K562 (cell line): Measurements from ENCODE around the gene RSPH6A. TPM values are rescaled to one million over a fixed set of nuclear protein-coding genes. Genes with fewer than 3 reads are reported as not detected.
A peak's percentile ranks its signal among the peaks of the same experiment; 100 is the strongest.

Experiments
- BRD9 ChIP-seq: fragments of 450-650 bp; IDR thresholded peaks from 2 replicates; pipeline ENCODE4 v1.6.1; 2018; ENCODE audit warnings: low read depth; ENCODE audit not compliant: partially characterized antibody
- CBFA2T2 ChIP-seq: fragments of 450-650 bp; conservative IDR thresholded peaks from 2 replicates; pipeline ENCODE4 v1.6.1; 2017; ENCODE audit warnings: mild to moderate bottlenecking
- CBX8 ChIP-seq: fragments of 200-600 bp; sonication (generic); IDR thresholded peaks from 2 replicates; pipeline ENCODE4 v1.6.1; 2012; ENCODE audit warnings: borderline replicate concordance, mixed run types, low read depth, mild to moderate bottlenecking, moderate library complexity, mixed read lengths, low read length, control low read depth, inconsistent platforms; ENCODE audit not compliant: poor library complexity, severe bottlenecking; ENCODE audit errors: extremely low read depth
- DDX20 ChIP-seq: fragments of 450-650 bp; IDR thresholded peaks from 2 replicates; pipeline ENCODE4 v1.6.1; 2016; ENCODE audit warnings: missing genetic modification characterization, low read depth, mild to moderate bottlenecking, missing compliant biosample characterization, moderate library complexity
- FOXP1 ChIP-seq: sonication (generic); formaldehyde crosslinking; IDR thresholded peaks from 2 replicates; pipeline ENCODE4 v1.8.0; 2022; ENCODE audit warnings: mild to moderate bottlenecking, missing genetic modification reagents
- HDAC1 ChIP-seq, 2 experiments: fragments of 450-650 bp; IDR thresholded peaks; 2 replicates each; pipeline ENCODE4 v1.6.1; 2016 to 2017; ENCODE audit warnings: inconsistent platforms in 1 of 2, mild to moderate bottlenecking in 1 of 2, moderate library complexity in 1 of 2
- HDAC2 ChIP-seq: fragments of 450-650 bp; IDR thresholded peaks from 2 replicates; pipeline ENCODE4 v1.6.1; 2016; ENCODE audit warnings: mild to moderate bottlenecking
- HNRNPL ChIP-seq: fragments of 200-400 bp; formaldehyde crosslinking; IDR thresholded peaks from 2 replicates; pipeline ENCODE4 v1.6.1; 2017; ENCODE audit warnings: low read depth, mild to moderate bottlenecking, low read length
- HOXB6 ChIP-seq: fragments of 250-450 bp; sonication (Bioruptor Pico); IDR thresholded peaks from 2 replicates; pipeline ENCODE4 v1.5.1; 2022; ENCODE audit warnings: mild to moderate bottlenecking, borderline replicate concordance
- HSF4 ChIP-seq: fragments of 250-450 bp; sonication (Bioruptor Pico); IDR thresholded peaks from 2 replicates; pipeline ENCODE4 v2.1.2; 2022; ENCODE audit warnings: mild to moderate bottlenecking, moderate library complexity, borderline replicate concordance
- NFIC ChIP-seq: fragments of 450-650 bp; IDR thresholded peaks from 2 replicates; pipeline ENCODE4 v1.6.1; 2017; ENCODE audit warnings: mild to moderate bottlenecking, inconsistent platforms
- RUNX1 ChIP-seq: sonication (generic); IDR thresholded peaks from 2 replicates; pipeline ENCODE4 v1.6.1; 2016; ENCODE audit warnings: antibody characterized with exemption, low read depth
- SETDB1 ChIP-seq: IDR thresholded peaks from one replicate; pipeline ENCODE4 v1.6.1; 2012; ENCODE audit warnings: low read length, control low read depth, inconsistent platforms
- SMAD4 ChIP-seq: fragments of 250-450 bp; sonication (Bioruptor Pico); conservative IDR thresholded peaks from 2 replicates; pipeline ENCODE4 v1.8.0; 2021; ENCODE audit warnings: inconsistent platforms, mild to moderate bottlenecking, moderate library complexity
- SOX6 ChIP-seq: fragments of 450-650 bp; IDR thresholded peaks from 2 replicates; pipeline ENCODE4 v1.6.1; 2014; ENCODE audit warnings: mild to moderate bottlenecking
- TBL1XR1 ChIP-seq, 2 experiments: IDR thresholded peaks; 2 replicates each; pipeline ENCODE4 v1.6.1; 2012; ENCODE audit warnings: improper control_type of control experiment in 2 of 2, low read length in 2 of 2, mild to moderate bottlenecking in 1 of 2
- XRCC4 ChIP-seq: IDR thresholded peaks from one replicate; pipeline ENCODE4 v1.6.1; 2011; ENCODE audit not compliant: insufficient read depth, insufficient read length; ENCODE audit errors: extremely low read depth
- ZNF146 ChIP-seq: IDR thresholded peaks from one replicate; pipeline ENCODE4 v1.6.1; 2018; ENCODE audit warnings: missing compliant biosample characterization; ENCODE audit not compliant: unreplicated experiment
- ZNF586 ChIP-seq: fragments of 450-650 bp; formaldehyde crosslinking; conservative IDR thresholded peaks from 2 replicates; pipeline ENCODE4 v1.4.0; 2020; ENCODE audit warnings: mild to moderate bottlenecking, moderate library complexity
- ZNF699 ChIP-seq: fragments of 250-450 bp; sonication (Bioruptor Pico); IDR thresholded peaks from 2 replicates; pipeline ENCODE4 v1.8.0; 2021; ENCODE audit warnings: mild to moderate bottlenecking, moderate library complexity; ENCODE audit not compliant: insufficient replicate concordance
- polyA plus RNA-seq, 8 experiments: library from polyadenylated mRNA; depleted of rRNA in 4 of 8; stranded (reverse) in 5 of 8; unstranded in 3 of 8; fragments of >200 nt; fragmentation: Nextera tagmentation in 2 of 8; fragmentation: Illumina TruSeq in 1 of 8; extraction: Ambion mirVana in 2 of 8; extraction: Trizol in 1 of 8; gene quantifications; 2 replicates each; pipeline versions ENCODE4 v1.2.1 to v1.2.3, GENCODE V29; 2011 to 2014; ENCODE audit warnings: inconsistent platforms in 1 of 8, missing spikeins in 1 of 8
- total RNA-seq, 7 experiments: library from RNA; depleted of rRNA in 6 of 7; stranded (reverse); fragments of >200 nt in 6 of 7; fragmentation: Illumina TruSeq in 2 of 7; extraction: Trizol in 2 of 7; gene quantifications; 2 replicates each; pipeline versions ENCODE4 v1.2.1 to v1.2.3, GENCODE V29; 2011 to 2021; ENCODE audit warnings: low replicate concordance in 1 of 7
- TF ChIP-seq, protein P1 (sequence below), 2 experiments: fragments of 450-650 bp; IDR thresholded peaks; 2 replicates each; pipeline ENCODE4 v1.6.1; 2018; ENCODE audit warnings: mild to moderate bottlenecking in 2 of 2, low read depth in 1 of 2; ENCODE audit not compliant: partially characterized antibody in 2 of 2
- TF ChIP-seq, protein P2 (sequence below): sonication (generic); formaldehyde crosslinking; IDR thresholded peaks from 2 replicates; pipeline ENCODE4 v1.8.0; 2022; ENCODE audit warnings: mild to moderate bottlenecking, missing genetic modification reagents
- TF ChIP-seq, protein P3 (sequence below): sonication (generic); formaldehyde crosslinking; IDR thresholded peaks from 2 replicates; pipeline ENCODE4 v1.8.0; 2023; ENCODE audit warnings: mild to moderate bottlenecking, missing genetic modification reagents

The RSPH6A gene
- total and polyA plus RNA-seq, 9 of the 15 experiments (the other 6 are each of a cell fraction or from before 2014, with no cell fraction given) = 0.03 to 0.15 (median 0.07) TPM; not detected in 5

GRCh38 chr19:45862564-45863334, 47.6 kb upstream of the RSPH6A start, which contains the start of gene SYMPK (continued):
- TF ChIP-seq, protein P1, sequence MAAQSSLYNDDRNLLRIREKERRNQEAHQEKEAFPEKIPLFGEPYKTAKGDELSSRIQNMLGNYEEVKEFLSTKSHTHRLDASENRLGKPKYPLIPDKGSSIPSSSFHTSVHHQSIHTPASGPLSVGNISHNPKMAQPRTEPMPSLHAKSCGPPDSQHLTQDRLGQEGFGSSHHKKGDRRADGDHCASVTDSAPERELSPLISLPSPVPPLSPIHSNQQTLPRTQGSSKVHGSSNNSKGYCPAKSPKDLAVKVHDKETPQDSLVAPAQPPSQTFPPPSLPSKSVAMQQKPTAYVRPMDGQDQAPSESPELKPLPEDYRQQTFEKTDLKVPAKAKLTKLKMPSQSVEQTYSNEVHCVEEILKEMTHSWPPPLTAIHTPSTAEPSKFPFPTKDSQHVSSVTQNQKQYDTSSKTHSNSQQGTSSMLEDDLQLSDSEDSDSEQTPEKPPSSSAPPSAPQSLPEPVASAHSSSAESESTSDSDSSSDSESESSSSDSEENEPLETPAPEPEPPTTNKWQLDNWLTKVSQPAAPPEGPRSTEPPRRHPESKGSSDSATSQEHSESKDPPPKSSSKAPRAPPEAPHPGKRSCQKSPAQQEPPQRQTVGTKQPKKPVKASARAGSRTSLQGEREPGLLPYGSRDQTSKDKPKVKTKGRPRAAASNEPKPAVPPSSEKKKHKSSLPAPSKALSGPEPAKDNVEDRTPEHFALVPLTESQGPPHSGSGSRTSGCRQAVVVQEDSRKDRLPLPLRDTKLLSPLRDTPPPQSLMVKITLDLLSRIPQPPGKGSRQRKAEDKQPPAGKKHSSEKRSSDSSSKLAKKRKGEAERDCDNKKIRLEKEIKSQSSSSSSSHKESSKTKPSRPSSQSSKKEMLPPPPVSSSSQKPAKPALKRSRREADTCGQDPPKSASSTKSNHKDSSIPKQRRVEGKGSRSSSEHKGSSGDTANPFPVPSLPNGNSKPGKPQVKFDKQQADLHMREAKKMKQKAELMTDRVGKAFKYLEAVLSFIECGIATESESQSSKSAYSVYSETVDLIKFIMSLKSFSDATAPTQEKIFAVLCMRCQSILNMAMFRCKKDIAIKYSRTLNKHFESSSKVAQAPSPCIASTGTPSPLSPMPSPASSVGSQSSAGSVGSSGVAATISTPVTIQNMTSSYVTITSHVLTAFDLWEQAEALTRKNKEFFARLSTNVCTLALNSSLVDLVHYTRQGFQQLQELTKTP (IDR thresholded peaks at IDR 0.05; ENCODE audit: low read depth in 1 of 2, partially characterized antibody in 2 of 2) = peak; percentile 69 to 97
- TF ChIP-seq TBL1XR1 (IDR thresholded peaks at IDR 0.05; ENCODE audit: low read length in 2 of 2) (no peak), DDX20 (tag) (no peak), HDAC2 (peak; percentile 37; the same call in 1 of the 2 replicates), BRD9 (no peak), SMAD4 (no peak; the same call in 1 of the 2 replicates), NFIC (0 out of 2 replicates have a peak, but pooled peaks have one; percentile 24), SOX6 (0 out of 2 replicates have a peak, but pooled peaks have one; percentile 37), HOXB6 (CRISPR knock-in tag) (no peak), RUNX1 (peak; percentile 39; the same call in 1 of the 2 replicates), XRCC4 (no peak), ZNF699 (CRISPR knock-in tag) (no peak), CBX8 (no peak), FOXP1 (CRISPR knock-in tag) (0 out of 2 replicates have a peak, but pooled peaks have one; percentile 52), HSF4 (CRISPR knock-in tag) (no peak), HDAC1 (IDR thresholded peaks at IDR 0.05) (peak in 1 of 2 experiments; percentile 10; a peak in 2 of 4 replicates), SETDB1 (no peak), ZNF146 (CRISPR knock-in tag) (no peak), HNRNPL (no peak), CBFA2T2 (no peak), ZNF586 (CRISPR knock-in tag) (no peak)
- TF ChIP-seq, protein P2, sequence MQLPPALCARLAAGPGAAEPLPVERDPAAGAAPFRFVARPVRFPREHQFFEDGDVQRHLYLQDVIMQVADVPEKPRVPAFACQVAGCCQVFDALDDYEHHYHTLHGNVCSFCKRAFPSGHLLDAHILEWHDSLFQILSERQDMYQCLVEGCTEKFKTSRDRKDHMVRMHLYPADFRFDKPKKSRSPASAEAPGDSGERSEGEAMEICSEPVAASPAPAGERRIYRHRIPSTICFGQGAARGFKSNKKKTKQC (CRISPR knock-in tag) = no peak; the same call in none of the 2 replicates
- TF ChIP-seq, protein P3, sequence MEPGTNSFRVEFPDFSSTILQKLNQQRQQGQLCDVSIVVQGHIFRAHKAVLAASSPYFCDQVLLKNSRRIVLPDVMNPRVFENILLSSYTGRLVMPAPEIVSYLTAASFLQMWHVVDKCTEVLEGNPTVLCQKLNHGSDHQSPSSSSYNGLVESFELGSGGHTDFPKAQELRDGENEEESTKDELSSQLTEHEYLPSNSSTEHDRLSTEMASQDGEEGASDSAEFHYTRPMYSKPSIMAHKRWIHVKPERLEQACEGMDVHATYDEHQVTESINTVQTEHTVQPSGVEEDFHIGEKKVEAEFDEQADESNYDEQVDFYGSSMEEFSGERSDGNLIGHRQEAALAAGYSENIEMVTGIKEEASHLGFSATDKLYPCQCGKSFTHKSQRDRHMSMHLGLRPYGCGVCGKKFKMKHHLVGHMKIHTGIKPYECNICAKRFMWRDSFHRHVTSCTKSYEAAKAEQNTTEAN (CRISPR knock-in tag) = no peak
